ENCODE results near the gene RXFP2. TPM values are rescaled to one million over a fixed set of nuclear protein-coding genes. Genes with fewer than 3 reads are reported as not detected.

The RXFP2 gene
- total and polyA plus RNA-seq, 2 experiments from 2014 or later = not detected

DNA sequence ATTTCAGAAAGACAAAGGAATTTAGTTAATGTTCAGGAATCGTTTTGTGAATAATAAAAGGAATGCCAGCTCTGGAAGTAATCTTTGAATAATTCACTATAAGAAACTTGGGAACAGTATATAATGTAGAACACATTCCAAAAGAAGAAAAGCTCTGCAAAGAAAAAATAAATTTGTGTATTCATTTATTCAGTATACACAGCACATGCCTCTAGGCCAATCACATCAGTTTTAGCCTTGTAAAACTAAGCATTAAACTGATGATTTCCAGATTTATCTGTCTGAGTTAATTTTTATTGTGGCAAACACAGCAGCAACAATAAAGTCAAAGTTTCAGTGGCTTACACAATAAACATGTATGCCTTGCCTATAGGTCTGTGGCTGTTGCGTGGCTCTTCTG, 5.7 kb upstream of the RXFP2 start:
- no peaks in the 10 kb centered on the region for H3K9me2 ChIP-seq (replicated peaks; ENCODE audit: insufficient read depth)
- H3K36me3 ChIP-seq (replicated peaks; ENCODE audit: insufficient read depth, low read depth) = no peaks in the 10 kb centered on the region
- H2AFZ ChIP-seq = no peak overlapping the region
- H3K79me2 ChIP-seq = no peaks in the 10 kb centered on the region
- no peak for DNase-seq (ENCODE audit: low spot score)
- 80% methylated on average over 2 of the region's 2 CpGs for WGBS (ENCODE audit: low lambda C conversion rate, missing lambda C conversion rate)
- peaks cover 2% of the 10 kb centered on the region for H3K27me3 ChIP-seq
- H3K27ac ChIP-seq = no peak overlapping the region
- peak; percentile 49 for TF ChIP-seq EZH2phosphoT487 (IDR thresholded peaks at IDR 0.05; ENCODE audit: low read depth, severe bottlenecking, unreplicated experiment)
- TF ChIP-seq EZH2 (IDR thresholded peaks at IDR 0.05; ENCODE audit: borderline replicate concordance) = no peak
- TF ChIP-seq, protein P1, sequence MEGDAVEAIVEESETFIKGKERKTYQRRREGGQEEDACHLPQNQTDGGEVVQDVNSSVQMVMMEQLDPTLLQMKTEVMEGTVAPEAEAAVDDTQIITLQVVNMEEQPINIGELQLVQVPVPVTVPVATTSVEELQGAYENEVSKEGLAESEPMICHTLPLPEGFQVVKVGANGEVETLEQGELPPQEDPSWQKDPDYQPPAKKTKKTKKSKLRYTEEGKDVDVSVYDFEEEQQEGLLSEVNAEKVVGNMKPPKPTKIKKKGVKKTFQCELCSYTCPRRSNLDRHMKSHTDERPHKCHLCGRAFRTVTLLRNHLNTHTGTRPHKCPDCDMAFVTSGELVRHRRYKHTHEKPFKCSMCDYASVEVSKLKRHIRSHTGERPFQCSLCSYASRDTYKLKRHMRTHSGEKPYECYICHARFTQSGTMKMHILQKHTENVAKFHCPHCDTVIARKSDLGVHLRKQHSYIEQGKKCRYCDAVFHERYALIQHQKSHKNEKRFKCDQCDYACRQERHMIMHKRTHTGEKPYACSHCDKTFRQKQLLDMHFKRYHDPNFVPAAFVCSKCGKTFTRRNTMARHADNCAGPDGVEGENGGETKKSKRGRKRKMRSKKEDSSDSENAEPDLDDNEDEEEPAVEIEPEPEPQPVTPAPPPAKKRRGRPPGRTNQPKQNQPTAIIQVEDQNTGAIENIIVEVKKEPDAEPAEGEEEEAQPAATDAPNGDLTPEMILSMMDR (IDR thresholded peaks at IDR 0.05; ENCODE audit: poor library complexity) = no peak
- H3K9me3 ChIP-seq (ENCODE audit: low read depth) = no peaks in the 10 kb centered on the region
- peak overlapping the region; percentile 53 for H3K4me2 ChIP-seq
- H4K20me1 ChIP-seq (ENCODE audit: insufficient read depth, poor library complexity, severe bottlenecking) = no peaks in the 10 kb centered on the region
- H3K4me3 ChIP-seq = no peak overlapping the region
- no peaks in the 10 kb centered on the region for H3K4me1 ChIP-seq (ENCODE audit: insufficient read depth)

DNA sequence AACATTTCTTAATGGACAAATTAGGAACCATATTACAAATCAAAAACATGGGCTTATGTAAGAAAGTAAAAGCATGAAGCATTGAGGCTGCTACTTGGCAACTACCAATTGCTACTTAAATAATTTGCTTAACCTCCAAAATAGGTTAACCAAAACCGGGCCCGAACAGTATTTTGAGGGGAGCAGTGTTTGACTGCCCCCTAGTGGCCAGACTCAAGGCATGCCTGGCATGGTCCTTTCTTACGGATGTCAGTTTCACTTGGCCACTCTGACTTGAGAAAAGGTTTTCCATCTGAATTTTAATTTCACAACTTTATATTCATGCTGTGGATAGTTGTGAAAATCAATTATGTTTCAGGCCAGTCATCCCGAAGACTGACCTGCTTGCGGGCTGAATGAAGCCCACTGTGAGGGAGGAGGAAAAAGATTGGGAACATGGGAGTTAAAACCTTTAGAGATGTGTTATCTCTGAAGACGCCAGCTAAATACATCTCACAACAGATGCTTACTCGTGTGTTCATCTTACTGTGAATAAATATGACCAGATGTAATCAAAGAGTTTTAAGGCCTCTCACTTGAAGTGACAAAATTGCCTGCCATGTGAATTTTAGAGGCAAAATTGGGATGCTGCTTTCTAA, 2.9 kb downstream of the RXFP2 start:
- H3K4me1 ChIP-seq (ENCODE audit: insufficient read depth) = no peaks in the 10 kb centered on the region
- peaks cover 4% of the 10 kb centered on the region for H3K27me3 ChIP-seq
- no peak overlapping the region for H2AFZ ChIP-seq
- no peaks in the 10 kb centered on the region for H4K20me1 ChIP-seq (ENCODE audit: insufficient read depth, poor library complexity, severe bottlenecking)
- peak; percentile 83 for DNase-seq (ENCODE audit: low spot score)
- H3K79me2 ChIP-seq = no peaks in the 10 kb centered on the region
- H3K36me3 ChIP-seq (replicated peaks; ENCODE audit: insufficient read depth, low read depth) = no peaks in the 10 kb centered on the region
- no peaks in the 10 kb centered on the region for H3K9me2 ChIP-seq (replicated peaks; ENCODE audit: insufficient read depth)
- TF ChIP-seq EZH2phosphoT487 (IDR thresholded peaks at IDR 0.05; ENCODE audit: low read depth, severe bottlenecking, unreplicated experiment) = no peak
- TF ChIP-seq, protein P1 (IDR thresholded peaks at IDR 0.05; ENCODE audit: poor library complexity) = peak; percentile 97
- H3K9me3 ChIP-seq (ENCODE audit: low read depth) = no peaks in the 10 kb centered on the region
- WGBS (ENCODE audit: low lambda C conversion rate, missing lambda C conversion rate) = 7% methylated on average over 7 of the region's 7 CpGs
- no peak overlapping the region for H3K4me3 ChIP-seq
- no peak overlapping the region for H3K27ac ChIP-seq
- no peak overlapping the region for H3K4me2 ChIP-seq

DNA sequence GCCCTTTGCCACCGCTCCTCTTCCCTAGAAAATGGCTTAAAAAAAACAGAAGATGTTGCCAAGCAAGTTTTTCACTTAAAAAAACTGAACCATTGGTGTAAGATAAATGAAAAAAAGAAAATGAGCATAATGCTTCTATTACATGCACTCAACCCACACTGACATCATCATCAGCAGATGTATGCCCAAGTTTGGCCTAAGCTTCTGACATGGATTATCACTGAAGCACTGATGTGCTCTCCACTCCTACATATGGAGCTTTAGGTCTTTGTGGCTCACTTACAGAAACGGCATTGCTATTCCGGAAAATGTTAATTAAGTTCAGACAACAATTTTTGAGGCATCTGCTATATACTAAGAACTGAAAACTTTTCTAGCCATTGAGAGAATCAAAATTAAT, 8.0 kb downstream of the RXFP2 start:
- H3K79me2 ChIP-seq = no peaks in the 10 kb centered on the region
- H2AFZ ChIP-seq = no peak overlapping the region
- no peaks in the 10 kb centered on the region for H4K20me1 ChIP-seq (ENCODE audit: insufficient read depth, poor library complexity, severe bottlenecking)
- H3K4me3 ChIP-seq = no peak overlapping the region
- 72% methylated on average over 3 of the region's 3 CpGs for WGBS (ENCODE audit: low lambda C conversion rate, missing lambda C conversion rate)
- H3K4me2 ChIP-seq = no peak overlapping the region
- no peak overlapping the region for H3K27ac ChIP-seq
- peaks cover 3% of the 10 kb centered on the region for H3K27me3 ChIP-seq
- no peaks in the 10 kb centered on the region for H3K9me2 ChIP-seq (replicated peaks; ENCODE audit: insufficient read depth)
- H3K36me3 ChIP-seq (replicated peaks; ENCODE audit: insufficient read depth, low read depth) = no peaks in the 10 kb centered on the region
- TF ChIP-seq EZH2 (IDR thresholded peaks at IDR 0.05; ENCODE audit: borderline replicate concordance) (no peak), EZH2phosphoT487 (IDR thresholded peaks at IDR 0.05; ENCODE audit: low read depth, severe bottlenecking, unreplicated experiment) (no peak)
- TF ChIP-seq, protein P1 (IDR thresholded peaks at IDR 0.05; ENCODE audit: poor library complexity) = no peak
- no peaks in the 10 kb centered on the region for H3K4me1 ChIP-seq (ENCODE audit: insufficient read depth)
- no peak for DNase-seq (ENCODE audit: low spot score)
- H3K9me3 ChIP-seq (ENCODE audit: low read depth) = no peaks in the 10 kb centered on the region

All from hepatocyte (in vitro differentiated cells).